Large intestine (tissue), 3 donors: ENCODE measurements around the gene RPS27L. TPM values are rescaled to one million over a fixed set of nuclear protein-coding genes. Genes with fewer than 3 reads are reported as not detected.
A peak's percentile ranks its signal among the peaks of the same experiment; 100 is the strongest.

ENCODE experiments used
- DNase-seq, 2 donors: peaks; one replicate each; pipeline versions ENCODE4 v3.0.0 to v3.0.0-alpha.2; 2013
- H3K27ac ChIP-seq: one replicate; pipeline ENCODE4 v1.5.1; 2013; ENCODE audit warnings: low read length
- H3K27me3 ChIP-seq: 2 replicates; pipeline ENCODE4 v1.6.1; 2013; ENCODE audit warnings: low read length; ENCODE audit not compliant: control insufficient read depth, insufficient read depth
- H3K36me3 ChIP-seq: 2 replicates; pipeline ENCODE4 v1.6.1; 2013; ENCODE audit warnings: low read length; ENCODE audit not compliant: control insufficient read depth, insufficient read depth
- H3K4me1 ChIP-seq: one replicate; pipeline ENCODE4 v1.6.1; 2013; ENCODE audit warnings: low read length; ENCODE audit not compliant: control insufficient read depth, insufficient read depth
- H3K4me3 ChIP-seq: one replicate; pipeline ENCODE4 v1.5.1; 2013; ENCODE audit warnings: low read length
- H3K9me3 ChIP-seq: one replicate; pipeline ENCODE4 v1.6.1; 2013; ENCODE audit warnings: mild to moderate bottlenecking, low read depth, low read length, moderate library complexity; ENCODE audit not compliant: control insufficient read depth
- WGBS: methylation state at CpG from one replicate; pipeline ENCODE4 v1.1.5; 2013; ENCODE audit warnings: low lambda C conversion rate; ENCODE audit not compliant: insufficient coverage; 5-methylcytosine and 5-hydroxymethylcytosine counted together
- polyA plus RNA-seq: library from polyadenylated mRNA; unstranded; fragments of 120-200 nt; gene quantifications from one replicate; pipeline ENCODE4 v1.2.1, GENCODE V29; 2013

The RPS27L gene
- polyA plus RNA-seq, 1 donor, result 183 TPM

GRCh38 chr15:63188247-63188925, 31.1 kb upstream of the RPS27L start:
- WGBS, result no CpG with 5 or more reads among the region's 10 CpGs
- H3K9me3 ChIP-seq, result no peaks in the 10 kb centered on the region
- H3K27ac ChIP-seq, result peak overlapping the region; percentile 24
- no peaks in the 10 kb centered on the region for H3K4me1 ChIP-seq
- peak overlapping the region; percentile 53 for H3K4me3 ChIP-seq
- DNase-seq, result no peak
- H3K36me3 ChIP-seq, result no peaks in the 10 kb centered on the region
- H3K27me3 ChIP-seq, result no peaks in the 10 kb centered on the region

- H3K4me1 ChIP-seq, result no peaks in the 10 kb centered on the region
- H3K9me3 ChIP-seq, result no peaks in the 10 kb centered on the region
- no peaks in the 10 kb centered on the region for H3K36me3 ChIP-seq
- no peaks in the 10 kb centered on the region for H3K27me3 ChIP-seq
- peak in 1 of 2 donors; percentile 70 for DNase-seq
- no peak overlapping the region for H3K27ac ChIP-seq
- WGBS, result no CpG with 5 or more reads among the region's 5 CpGs
- no peak overlapping the region for H3K4me3 ChIP-seq
Measured at GRCh38 chr15:63187589-63188226, 30.4 kb upstream of the RPS27L start.

- Histone ChIP-seq H3K4me3 (no peak overlapping the region), H3K27ac (no peak overlapping the region), H3K27me3 (no peaks in the 10 kb centered on the region), H3K36me3 (no peaks in the 10 kb centered on the region), H3K4me1 (no peaks in the 10 kb centered on the region), H3K9me3 (no peaks in the 10 kb centered on the region)
- no CpG with 5 or more reads among the region's 2 CpGs for WGBS
- no peak for DNase-seq
Measured at GRCh38 chr15:63186065-63186464, 28.8 kb upstream of the RPS27L start.

- no peaks in the 10 kb centered on the region for H3K36me3 ChIP-seq
- no peaks in the 10 kb centered on the region for H3K9me3 ChIP-seq
- H3K27ac ChIP-seq, result no peak overlapping the region
- no peak for DNase-seq
- whole genome bisulfite sequencing, result no CpG with 5 or more reads among the region's 2 CpGs
- H3K27me3 ChIP-seq, result no peaks in the 10 kb centered on the region
- no peaks in the 10 kb centered on the region for H3K4me1 ChIP-seq
- no peak overlapping the region for H3K4me3 ChIP-seq
Measured at GRCh38 chr15:63185206-63185605, 27.9 kb upstream of the RPS27L start.

- DNase-seq, result no peak
- Histone ChIP-seq H3K36me3 (no peaks in the 10 kb centered on the region), H3K27ac (no peak overlapping the region), H3K4me3 (no peak overlapping the region), H3K9me3 (no peaks in the 10 kb centered on the region), H3K4me1 (no peaks in the 10 kb centered on the region), H3K27me3 (no peaks in the 10 kb centered on the region)
- no CpG with 5 or more reads among the region's 2 CpGs for WGBS
Measured at GRCh38 chr15:63181648-63182047, 24.4 kb upstream of the RPS27L start.

GRCh38 chr15:63180746-63181145, 23.5 kb upstream of the RPS27L start:
- H3K36me3 ChIP-seq, result no peaks in the 10 kb centered on the region

GRCh38 chr15:63178034-63178433, 20.8 kb upstream of the RPS27L start:
- DNase-seq, result peak in 1 of 2 donors; percentile 28
- Histone ChIP-seq H3K4me3 (no peak overlapping the region), H3K27me3 (no peaks in the 10 kb centered on the region), H3K27ac (no peak overlapping the region), H3K36me3 (no peaks in the 10 kb centered on the region), H3K4me1 (no peaks in the 10 kb centered on the region), H3K9me3 (no peaks in the 10 kb centered on the region)
- WGBS, result no CpG with 5 or more reads among the region's 5 CpGs

More at GRCh38 chr15:63180746-63181145, 23.5 kb upstream of the RPS27L start:
- Histone ChIP-seq H3K9me3 (no peaks in the 10 kb centered on the region), H3K27ac (no peak overlapping the region), H3K4me3 (no peak overlapping the region), H3K27me3 (no peaks in the 10 kb centered on the region), H3K4me1 (no peaks in the 10 kb centered on the region)
- WGBS, result 100% methylated on average over 1 of the region's 2 CpGs
- DNase-seq, result no peak

- H3K4me3 ChIP-seq, result no peak overlapping the region
- no peaks in the 10 kb centered on the region for H3K36me3 ChIP-seq
- H3K4me1 ChIP-seq, result no peaks in the 10 kb centered on the region
- no peak for DNase-seq
- no CpG with 5 or more reads among the region's 3 CpGs for WGBS
- H3K27me3 ChIP-seq, result no peaks in the 10 kb centered on the region
- H3K27ac ChIP-seq, result no peak overlapping the region
- H3K9me3 ChIP-seq, result no peaks in the 10 kb centered on the region
Measured at GRCh38 chr15:63176302-63176701, 19.0 kb upstream of the RPS27L start.

- no peaks in the 10 kb centered on the region for H3K36me3 ChIP-seq
- H3K9me3 ChIP-seq, result no peaks in the 10 kb centered on the region
- no peak overlapping the region for H3K4me3 ChIP-seq
- DNase-seq, result no peak
- H3K4me1 ChIP-seq, result no peaks in the 10 kb centered on the region
- H3K27me3 ChIP-seq, result no peaks in the 10 kb centered on the region
- H3K27ac ChIP-seq, result no peak overlapping the region
- WGBS, result no CpG with 5 or more reads among the region's 3 CpGs
Measured at GRCh38 chr15:63172851-63173451, 15.7 kb upstream of the RPS27L start.

GRCh38 chr15:63172376-63172775, 15.1 kb upstream of the RPS27L start:
- H3K27ac ChIP-seq, result no peak overlapping the region
- DNase-seq, result no peak
- no CpG with 5 or more reads among the region's 5 CpGs for WGBS

More at GRCh38 chr15:63172376-63172775, 15.1 kb upstream of the RPS27L start:
- no peaks in the 10 kb centered on the region for H3K4me1 ChIP-seq
- H3K9me3 ChIP-seq, result no peaks in the 10 kb centered on the region
- no peaks in the 10 kb centered on the region for H3K27me3 ChIP-seq
- H3K4me3 ChIP-seq, result no peak overlapping the region
- no peaks in the 10 kb centered on the region for H3K36me3 ChIP-seq
